Keratinocyte (primary cell): ENCODE data around the gene ADAD2. TPM values are rescaled to one million over a fixed set of nuclear protein-coding genes. Genes with fewer than 3 reads are reported as not detected.

Experiments used
- DNase-seq: peaks from one replicate; pipeline ENCODE4 v3.0.0-alpha.2; 2011; ENCODE audit warnings: low read depth, missing footprints, low spot score
- FAIRE-seq: peaks from 2 replicates; lab custom pipeline; 2011; peaks lifted over from hg19 to GRCh38; lab: Jason Lieb, UNC
- H2AFZ ChIP-seq: 2 replicates; pipeline ENCODE4 v1.6.0; 2012; ENCODE audit warnings: low read length, control low read depth, inconsistent platforms; ENCODE audit not compliant: control insufficient read depth
- H3K27ac ChIP-seq: 2 replicates; pipeline ENCODE4 v1.5.1; 2011; ENCODE audit warnings: low read length; ENCODE audit not compliant: control insufficient read depth, insufficient read depth
- H3K27me3 ChIP-seq: 3 replicates; pipeline ENCODE4 v1.6.0; 2011; ENCODE audit warnings: low read length; ENCODE audit not compliant: control insufficient read depth, insufficient read depth; ENCODE audit errors: extremely low read depth
- H3K36me3 ChIP-seq, 2 experiments: 2 replicates in 1 of 2; 3 replicates in 1 of 2; pipeline ENCODE4 v1.5.1; 2011; ENCODE audit warnings: low read length in 2 of 2, mild to moderate bottlenecking in 1 of 2; ENCODE audit not compliant: control insufficient read depth in 2 of 2, insufficient read depth in 2 of 2; ENCODE audit errors: extremely low read depth in 1 of 2
- H3K4me1 ChIP-seq: 3 replicates; pipeline ENCODE4 v1.5.1; 2011; ENCODE audit warnings: low read length; ENCODE audit not compliant: control insufficient read depth, insufficient read depth; ENCODE audit errors: extremely low read depth
- H3K4me2 ChIP-seq: 3 replicates; pipeline ENCODE4 v1.6.0; 2011; ENCODE audit warnings: low read depth, low read length; ENCODE audit not compliant: control insufficient read depth, insufficient read depth; ENCODE audit errors: extremely low read depth
- H3K4me3 ChIP-seq, 3 experiments: fragments of 200-600 bp in 1 of 3; sonication (generic) in 1 of 3; 2 replicates in 2 of 3; 3 replicates in 1 of 3; pipeline ENCODE4 v1.5.1; 2011 to 2016; ENCODE audit warnings: low read length in 3 of 3, mild to moderate bottlenecking in 3 of 3, control low read depth in 2 of 3, inconsistent platforms in 1 of 3, low read depth in 1 of 3, mixed read lengths in 1 of 3, mixed run types in 1 of 3, moderate library complexity in 1 of 3; ENCODE audit not compliant: control insufficient read depth in 2 of 3, insufficient read depth in 2 of 3; ENCODE audit errors: extremely low read depth in 1 of 3
- H3K79me2 ChIP-seq: 2 replicates; pipeline ENCODE4 v1.6.0; 2012; ENCODE audit warnings: low read length; ENCODE audit not compliant: control insufficient read depth, insufficient read depth
- H3K9ac ChIP-seq: 3 replicates; pipeline ENCODE4 v1.6.0; 2011; ENCODE audit warnings: low read length; ENCODE audit not compliant: control insufficient read depth, insufficient read depth; ENCODE audit errors: extremely low read depth
- H3K9me1 ChIP-seq: 3 replicates; pipeline ENCODE4 v1.6.0; 2011; ENCODE audit warnings: low read length; ENCODE audit not compliant: control insufficient read depth, insufficient read depth; ENCODE audit errors: extremely low read depth
- H3K9me3 ChIP-seq: 2 replicates; pipeline ENCODE4 v1.5.1; 2012; ENCODE audit warnings: low read depth, low read length; ENCODE audit not compliant: control insufficient read depth
- H4K20me1 ChIP-seq: 3 replicates; pipeline ENCODE4 v1.6.0; 2011; ENCODE audit warnings: low read length; ENCODE audit not compliant: control insufficient read depth, insufficient read depth; ENCODE audit errors: extremely low read depth
- CTCF ChIP-seq, 3 experiments: IDR thresholded peaks in 1 of 3; conservative IDR thresholded peaks in 1 of 3; optimal IDR thresholded peaks in 1 of 3; 2 replicates in 2 of 3; 3 replicates in 1 of 3; pipeline versions ENCODE3 to v1.5.1; 2011; ENCODE audit warnings: low read length in 3 of 3, mild to moderate bottlenecking in 3 of 3, moderate library complexity in 2 of 3, control low read depth in 1 of 3, inconsistent platforms in 1 of 3; ENCODE audit not compliant: insufficient read depth in 2 of 3; ENCODE audit errors: extremely low read depth in 1 of 3
- EZH2 ChIP-seq: IDR thresholded peaks from one replicate; pipeline ENCODE4 v1.6.1; 2012; ENCODE audit warnings: inconsistent platforms, mild to moderate bottlenecking, low read length, moderate library complexity
- dilution Hi-C: fragments of 300-500 bp; cut with MboI; formaldehyde crosslinking; loops from one replicate; pipeline ENCODE4 v1.7.0; 2020; ENCODE audit warnings: low sequenced_read_pairs; ENCODE audit not compliant: extremely low pct_ligation_motif_present
- polyA plus RNA-seq, 5 experiments: library from polyadenylated mRNA; depleted of rRNA in 3 of 5; stranded (reverse) in 3 of 5; stranded (forward) in 1 of 5; unstranded in 1 of 5; fragments of >200 nt; gene quantifications; 1 replicate in 1 of 5; 2 replicates in 3 of 5; 3 replicates in 1 of 5; pipeline versions ENCODE4 v1.2.1 to v1.2.3, GENCODE V29; 2011 to 2012; ENCODE audit warnings: missing spikeins in 2 of 5, low read depth in 1 of 5, low replicate concordance in 1 of 5

ADAD2 gene
- polyA plus RNA-seq, 1 donor (not counting 4 experiments of a cell fraction or from before 2014, with no cell fraction given): not detected

GRCh38 chr16:84241778-84242177 is 50.8 kb downstream of the ADAD2 start:
- dilution Hi-C loops: no loop called here
- peaks cover 28% of the 10 kb centered on the region for H3K27me3 ChIP-seq
- H2AFZ ChIP-seq: no peak overlapping the region
- H3K27ac ChIP-seq: no peak overlapping the region
- no peak overlapping the region for H3K9ac ChIP-seq
- no peak for DNase-seq
- H3K9me1 ChIP-seq: no peaks in the 10 kb centered on the region
- no peak overlapping the region for H3K4me2 ChIP-seq
- no peak overlapping the region for H3K4me3 ChIP-seq
- no peak for FAIRE-seq
- H3K4me1 ChIP-seq: no peaks in the 10 kb centered on the region
- no peaks in the 10 kb centered on the region for H4K20me1 ChIP-seq
- no peaks in the 10 kb centered on the region for H3K79me2 ChIP-seq
- TF ChIP-seq EZH2 (no peak), CTCF (optimal IDR thresholded peaks at IDR 0.05 in 1 of 3, IDR thresholded peaks at IDR 0.05 in 1 of 3, conservative IDR thresholded peaks at IDR 0.05 in 1 of 3; ENCODE audit: extremely low read depth in 1 of 3, insufficient read depth in 2 of 3, low read length in 3 of 3) (no peak)
- H3K36me3 ChIP-seq: no peaks in the 10 kb centered on the region
- H3K9me3 ChIP-seq: no peaks in the 10 kb centered on the region

- Histone ChIP-seq H3K4me2 (no peak overlapping the region), H3K9ac (no peak overlapping the region), H2AFZ (no peak overlapping the region), H3K9me3 (no peaks in the 10 kb centered on the region), H3K27ac (no peak overlapping the region), H3K9me1 (no peaks in the 10 kb centered on the region), H3K36me3 (no peaks in the 10 kb centered on the region), H3K4me3 (no peak overlapping the region), H3K4me1 (no peaks in the 10 kb centered on the region), H3K79me2 (no peaks in the 10 kb centered on the region), H3K27me3 (peaks cover 24% of the 10 kb centered on the region), H4K20me1 (no peaks in the 10 kb centered on the region)
- DNase-seq: no peak
- FAIRE-seq: no peak
- TF ChIP-seq EZH2: no peak
- no peak for TF ChIP-seq CTCF (optimal IDR thresholded peaks at IDR 0.05 in 1 of 3, IDR thresholded peaks at IDR 0.05 in 1 of 3, conservative IDR thresholded peaks at IDR 0.05 in 1 of 3; ENCODE audit: extremely low read depth in 1 of 3, insufficient read depth in 2 of 3, low read length in 3 of 3)
- dilution Hi-C loops: no loop called here
Observed at GRCh38 chr16:84242839-84243238, 51.9 kb downstream of the ADAD2 start.
